B cell (primary cell): ENCODE results near the gene EFCAB12.

Experiments used
- CTCF ChIP-seq: fragments of 200-600 bp; IDR thresholded peaks from one replicate; pipeline ENCODE4 v1.8.0; 2022; ENCODE audit warnings: antibody characterized with exemption, mild to moderate bottlenecking
- EZH2 ChIP-seq: IDR thresholded peaks from 2 replicates; pipeline ENCODE4 v1.6.1; 2012; ENCODE audit warnings: borderline replicate concordance, low read depth, mild to moderate bottlenecking, moderate library complexity, low read length; ENCODE audit not compliant: insufficient read depth, poor library complexity, severe bottlenecking

- TF ChIP-seq CTCF (no peak), EZH2 (no peak)
Observed at GRCh38 chr3:129424185-129424841, 4.1 kb downstream of the EFCAB12 start.
